ENCODE results near the gene RNF126.

RNF126 gene

GRCh38 chr19:613732-614567, 49.1 kb downstream of the RNF126 start:
- no peaks in the 10 kb centered on the region for H3K27me3 Mint-ChIP-seq (ENCODE audit: low read depth)
- no peaks in the 10 kb centered on the region for H3K9me3 Mint-ChIP-seq
- no peak overlapping the region for H3K27ac Mint-ChIP-seq
- TF ChIP-seq CTCF (IDR thresholded peaks at IDR 0.05; ENCODE audit: unreplicated experiment in 3 of 3): no peak
- peaks cover 29% of the 10 kb centered on the region for H3K36me3 Mint-ChIP-seq (ENCODE audit: low read depth)
- no peak overlapping the region for H3K4me3 Mint-ChIP-seq
- H3K4me1 Mint-ChIP-seq: peaks cover 11% of the 10 kb centered on the region

DNA sequence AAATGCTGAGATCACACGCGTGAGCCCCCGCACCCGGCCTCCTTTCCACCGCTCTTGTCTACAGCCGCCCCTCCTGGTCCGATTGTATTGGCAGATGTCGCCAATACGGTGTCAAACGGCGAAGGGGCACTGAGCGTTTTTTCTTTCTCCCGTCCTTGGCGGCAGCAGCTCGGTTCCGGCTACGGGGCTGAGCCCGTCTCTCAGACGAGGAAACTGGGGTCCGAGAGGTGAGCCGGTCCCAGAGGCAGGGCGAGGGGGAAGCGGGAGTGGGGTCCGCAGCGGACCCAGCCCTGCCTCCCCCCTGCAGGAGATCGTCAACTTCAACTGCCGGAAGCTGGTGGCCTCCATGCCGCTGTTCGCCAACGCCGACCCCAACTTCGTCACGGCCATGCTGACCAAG, 50.1 kb downstream of the RNF126 start:
- Mint-ChIP-seq H3K27ac (no peak overlapping the region), H3K36me3 (ENCODE audit: low read depth) (peaks cover 24% of the 10 kb centered on the region), H3K9me3 (no peaks in the 10 kb centered on the region), H3K27me3 (ENCODE audit: low read depth) (no peaks in the 10 kb centered on the region), H3K4me3 (no peak overlapping the region), H3K4me1 (peaks cover 11% of the 10 kb centered on the region)
- no peak for TF ChIP-seq CTCF (IDR thresholded peaks at IDR 0.05; ENCODE audit: unreplicated experiment in 3 of 3)

DNA sequence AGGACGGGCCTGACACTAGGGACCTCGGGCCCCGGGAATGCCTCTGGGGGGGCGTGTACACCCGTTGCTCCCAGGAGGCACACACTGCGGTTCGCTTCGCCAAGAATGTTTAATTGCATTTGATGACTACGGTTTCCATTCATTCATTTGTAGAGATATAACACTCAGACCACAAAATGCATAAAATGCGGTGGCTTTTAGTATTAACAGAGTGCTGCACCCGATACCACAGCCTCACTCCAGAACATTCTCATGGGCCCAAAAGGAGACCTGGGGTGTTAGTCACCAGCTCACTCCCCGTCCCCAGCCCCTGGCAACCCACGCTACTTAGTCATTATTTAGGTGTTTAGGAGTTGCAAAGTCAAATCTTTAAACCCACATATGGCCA, 51.5 kb downstream of the RNF126 start:
- H3K27me3 Mint-ChIP-seq (ENCODE audit: low read depth): no peaks in the 10 kb centered on the region
- no peak for TF ChIP-seq CTCF (IDR thresholded peaks at IDR 0.05; ENCODE audit: unreplicated experiment in 3 of 3)
- no peak overlapping the region for H3K4me3 Mint-ChIP-seq
- H3K27ac Mint-ChIP-seq: peak overlapping the region; percentile 52 to 92 (median 79)
- H3K36me3 Mint-ChIP-seq (ENCODE audit: low read depth): peaks cover 24% of the 10 kb centered on the region
- no peaks in the 10 kb centered on the region for H3K9me3 Mint-ChIP-seq
- H3K4me1 Mint-ChIP-seq: peaks cover 11% of the 10 kb centered on the region

DNA sequence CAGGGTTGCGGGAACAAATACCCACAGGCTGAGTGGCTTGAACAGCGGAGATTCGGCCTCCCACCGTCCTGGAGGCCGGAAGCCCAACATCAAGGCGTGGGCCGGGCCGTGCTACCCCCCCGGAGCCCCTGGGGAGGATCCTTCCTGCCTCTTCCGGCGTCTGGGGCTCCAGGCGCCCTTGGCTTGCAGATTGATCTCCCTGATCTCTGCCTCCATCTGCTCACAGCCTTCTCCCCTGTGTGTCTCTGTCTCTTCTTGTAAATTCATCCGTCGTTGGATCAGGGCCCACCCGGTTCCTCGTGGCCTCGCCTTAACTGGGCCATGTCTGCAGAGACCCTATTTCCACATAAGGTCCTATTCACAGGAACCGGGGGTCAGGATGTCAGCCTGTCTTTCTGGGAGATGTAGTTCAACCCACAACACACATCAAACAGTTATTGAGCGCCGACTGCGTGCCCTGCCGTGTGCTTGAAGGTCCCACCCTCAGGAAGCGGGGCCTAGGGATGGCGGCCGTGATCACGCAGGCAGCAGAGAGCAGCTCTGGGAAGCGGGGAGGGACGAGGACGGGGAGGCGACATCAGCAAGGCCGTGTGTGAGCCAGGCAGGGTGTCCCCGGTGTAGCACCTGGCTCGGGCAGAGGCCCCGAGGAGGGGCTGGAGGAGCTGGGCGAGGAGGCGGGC, 52.1 kb downstream of the RNF126 start:
- Mint-ChIP-seq H3K27me3 (ENCODE audit: low read depth) (no peaks in the 10 kb centered on the region), H3K4me1 (peaks cover 11% of the 10 kb centered on the region), H3K4me3 (peak overlapping the region; percentile 22 to 33 (median 28)), H3K36me3 (ENCODE audit: low read depth) (peaks cover 24% of the 10 kb centered on the region), H3K9me3 (no peaks in the 10 kb centered on the region), H3K27ac (peak overlapping the region; percentile 79 to 92 (median 84))
- no peak for TF ChIP-seq CTCF (IDR thresholded peaks at IDR 0.05; ENCODE audit: unreplicated experiment in 3 of 3)

GRCh38 chr19:610071-610800, 52.8 kb downstream of the RNF126 start:
- Mint-ChIP-seq H3K9me3 (no peaks in the 10 kb centered on the region), H3K4me1 (peaks cover 11% of the 10 kb centered on the region), H3K36me3 (ENCODE audit: low read depth) (peaks cover 20% of the 10 kb centered on the region), H3K27me3 (ENCODE audit: low read depth) (no peaks in the 10 kb centered on the region), H3K27ac (peak overlapping the region in 2 of 3 experiments; percentile 79 to 92), H3K4me3 (no peak overlapping the region)
- TF ChIP-seq CTCF (IDR thresholded peaks at IDR 0.05; ENCODE audit: unreplicated experiment in 3 of 3): no peak

Measured in nephron (organoid).